CD8-positive, alpha-beta memory T cell (primary cell): ENCODE results near the gene UBAP1. TPM values are rescaled to one million over a fixed set of nuclear protein-coding genes. Genes with fewer than 3 reads are reported as not detected.
A peak's percentile ranks its signal among the peaks of the same experiment; 100 is the strongest.
"Not testable (repeated sequence)": the region's sequence is repeated elsewhere in the genome, so short reads cannot be mapped to it uniquely, and the experiment has no call there.

Experiments used
- CTCF ChIA-PET: fragments of 350-600 bp; sonication (Branson Sonifier 250); formaldehyde crosslinking; loops from one replicate; lab custom pipeline; 2021; ENCODE audit warnings: antibody characterized with exemption; lab: Charles Lee
- POLR2A ChIA-PET: fragments of 350-600 bp; sonication (Branson Sonifier 250); formaldehyde crosslinking; loops from one replicate; lab custom pipeline; 2021; ENCODE audit warnings: antibody characterized with exemption; lab: Charles Lee
- DNase-seq, 5 donors: peaks; one replicate each; pipeline versions ENCODE4 v3.0.0 to v3.0.0-alpha.2; 2020 to 2022; ENCODE audit warnings: mixed read lengths in 1 of 5
- H3K27ac ChIP-seq: one replicate; pipeline ENCODE4 v1.7.0; 2013; ENCODE audit warnings: low read depth, mild to moderate bottlenecking, low read length, moderate library complexity
- H3K27me3 ChIP-seq: 2 replicates; pipeline ENCODE4 v1.7.0; 2013; ENCODE audit warnings: low read length, mild to moderate bottlenecking; ENCODE audit not compliant: insufficient read depth, poor library complexity, severe bottlenecking
- H3K36me3 ChIP-seq: 2 replicates; pipeline ENCODE4 v1.7.0; 2013; ENCODE audit warnings: mild to moderate bottlenecking, low read length, moderate library complexity; ENCODE audit not compliant: insufficient read depth
- H3K4me1 ChIP-seq: 2 replicates; pipeline ENCODE4 v1.7.0; 2013; ENCODE audit warnings: mild to moderate bottlenecking, low read length, moderate library complexity; ENCODE audit not compliant: insufficient read depth
- H3K4me3 ChIP-seq: 2 replicates; pipeline ENCODE4 v1.7.0; 2013; ENCODE audit warnings: mild to moderate bottlenecking, low read length
- H3K9me3 ChIP-seq: 2 replicates; pipeline ENCODE4 v1.7.0; 2013; ENCODE audit warnings: mild to moderate bottlenecking, low read length
- H3K27ac Mint-ChIP-seq, 8 donors: one replicate each; pipeline ENCODE4 v1.8.0; 2020 to 2021; ENCODE audit warnings: mixed read lengths in 8 of 8, mild to moderate bottlenecking in 6 of 8, inconsistent platforms in 3 of 8, moderate library complexity in 3 of 8
- H3K27me3 Mint-ChIP-seq, 2 donors: one replicate each; pipeline ENCODE4 v1.8.0; 2020 to 2021; ENCODE audit warnings: mixed read lengths in 2 of 2, mild to moderate bottlenecking in 1 of 2, moderate library complexity in 1 of 2
- H3K36me3 Mint-ChIP-seq, 3 donors: one replicate each; pipeline ENCODE4 v1.8.0; 2020 to 2021; ENCODE audit warnings: mixed read lengths in 3 of 3, inconsistent platforms in 1 of 3, mild to moderate bottlenecking in 1 of 3
- H3K4me1 Mint-ChIP-seq, 3 donors: one replicate each; pipeline ENCODE4 v1.8.0; 2020 to 2021; ENCODE audit warnings: mixed read lengths in 3 of 3, inconsistent platforms in 1 of 3, mild to moderate bottlenecking in 1 of 3
- H3K4me3 Mint-ChIP-seq, 7 donors: one replicate each; pipeline ENCODE4 v1.8.0; 2020 to 2021; ENCODE audit warnings: mixed read lengths in 7 of 7, mild to moderate bottlenecking in 6 of 7, moderate library complexity in 4 of 7, inconsistent platforms in 2 of 7
- H3K9me3 Mint-ChIP-seq, 5 donors: one replicate each; pipeline ENCODE4 v1.8.0; 2020 to 2022; ENCODE audit warnings: mixed read lengths in 5 of 5, mild to moderate bottlenecking in 3 of 5, moderate library complexity in 2 of 5, inconsistent platforms in 1 of 5
- polyA plus RNA-seq: library from polyadenylated mRNA; unstranded; fragments of 300-500 nt; fragmentation: Illumina TruSeq; gene quantifications from one replicate; pipeline ENCODE4 v1.2.3, GENCODE V29; 2021
- total RNA-seq, 2 experiments: library from RNA; stranded (reverse); gene quantifications; one replicate each; pipeline ENCODE4 v1.2.3, GENCODE V29; 2021

UBAP1 gene
- total and polyA plus RNA-seq, 3 experiments from 2014 or later = 39.0 to 50.2 (median 39.7) TPM

DNA sequence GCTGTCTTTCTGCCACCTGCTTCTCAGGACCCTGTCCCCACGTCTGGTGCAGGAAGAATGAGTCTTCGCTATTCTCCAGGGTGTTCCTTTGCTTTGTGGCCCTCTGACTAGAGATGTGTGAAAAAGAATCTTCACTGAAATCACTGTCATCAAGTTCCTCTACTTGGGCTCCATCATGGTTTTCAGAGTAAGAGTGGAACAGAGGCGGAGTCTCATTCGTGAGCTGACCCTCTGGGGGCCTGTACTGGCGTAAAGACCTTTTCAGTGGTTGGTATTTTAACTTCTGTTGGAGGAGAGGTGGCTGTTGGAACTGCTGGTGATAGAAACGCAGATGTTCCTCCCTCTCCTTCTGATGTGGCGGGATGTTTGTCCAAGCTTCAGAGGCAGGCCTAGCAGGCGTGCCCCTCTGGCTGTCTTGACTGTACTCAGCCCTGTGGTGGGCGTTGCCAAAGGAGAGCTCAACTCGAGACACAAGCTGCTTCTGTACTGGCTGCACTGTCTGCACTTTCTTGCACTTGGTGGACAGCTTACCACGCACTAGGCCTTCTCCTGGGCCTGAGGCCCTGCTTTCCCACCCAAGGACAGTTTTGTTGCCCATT is 78.2 kb downstream of the UBAP1 start:
- Mint-ChIP-seq H3K27me3 (no peaks in the 10 kb centered on the region), H3K4me3 (no peak overlapping the region), H3K36me3 (peaks cover 0 to 9% (median 0%) of the 10 kb centered on the region in 3 donors), H3K9me3 (no peaks in the 10 kb centered on the region), H3K27ac (peak overlapping the region in 4 of 8 donors; percentile 14 to 70 (median 54)), H3K4me1 (peaks cover 6 to 10% (median 10%) of the 10 kb centered on the region in 3 donors)
- Histone ChIP-seq H3K27ac (no peak overlapping the region), H3K4me3 (no peak overlapping the region), H3K9me3 (no peaks in the 10 kb centered on the region), H3K27me3 (no peaks in the 10 kb centered on the region), H3K4me1 (peaks cover 8% of the 10 kb centered on the region), H3K36me3 (no peaks in the 10 kb centered on the region)
- ChIA-PET POLR2A (no interaction called here), CTCF (interaction anchor here (1.5 to 1.6 kb wide), 2 partner anchors 122 to 123 kb away, joined by 3 to 4 read pairs; no protein-coding TSS in a partner anchor)
- DNase-seq = peak in 2 of 5 donors; percentile 7 to 45

DNA sequence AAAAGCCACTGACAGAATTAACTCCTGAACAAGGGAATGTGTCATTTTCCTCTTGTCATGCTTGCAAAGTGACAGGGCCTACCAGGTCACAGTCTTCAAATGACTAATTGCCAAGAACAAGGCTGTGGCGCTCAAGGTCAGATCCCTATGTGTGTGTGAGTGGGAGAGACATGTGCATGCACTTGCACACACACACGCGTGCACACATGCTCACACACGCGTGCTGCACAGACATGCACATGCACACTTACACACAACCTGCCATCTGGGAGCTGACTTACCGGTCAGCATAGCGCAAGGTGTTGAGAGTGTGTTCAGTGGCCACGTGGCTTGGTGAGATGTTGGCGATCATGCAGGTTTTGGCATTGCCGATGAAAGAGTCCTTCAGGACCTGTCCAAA is 80.5 kb downstream of the UBAP1 start:
- Mint-ChIP-seq H3K27ac (no peak overlapping the region), H3K27me3 (no peaks in the 10 kb centered on the region), H3K9me3 (no peaks in the 10 kb centered on the region), H3K36me3 (no peaks in the 10 kb centered on the region), H3K4me1 (peaks cover 0 to 10% (median 6%) of the 10 kb centered on the region in 3 donors), H3K4me3 (no peak overlapping the region)
- no peaks in the 10 kb centered on the region for H3K36me3 ChIP-seq
- ChIA-PET CTCF (no interaction called here), POLR2A (no interaction called here)
- H3K9me3 ChIP-seq = no peaks in the 10 kb centered on the region
- DNase-seq = no peak
- no peaks in the 10 kb centered on the region for H3K27me3 ChIP-seq
- peaks cover 8% of the 10 kb centered on the region for H3K4me1 ChIP-seq
- no peak overlapping the region for H3K4me3 ChIP-seq
- H3K27ac ChIP-seq = no peak overlapping the region

DNA sequence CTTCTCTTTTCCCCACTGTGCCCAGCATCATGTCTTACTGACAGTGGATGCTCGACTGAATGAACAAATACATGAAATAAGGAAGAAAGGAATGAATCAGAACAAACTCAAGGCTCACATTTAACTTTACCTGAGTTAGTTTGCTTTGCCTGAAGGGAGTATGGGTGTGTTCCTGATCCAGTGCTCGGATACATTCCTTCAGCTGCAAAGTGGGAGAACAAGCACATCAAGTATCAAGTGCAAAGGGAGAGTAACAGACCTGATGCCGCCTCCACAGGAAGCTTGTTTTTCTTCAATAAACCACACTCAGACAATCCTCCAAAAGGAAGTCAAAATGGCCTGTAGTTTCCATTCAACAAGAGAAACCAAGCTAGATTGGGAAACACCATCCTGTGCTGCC is 84.1 kb downstream of the UBAP1 start:
- DNase-seq = no peak
- no peak overlapping the region for H3K4me3 Mint-ChIP-seq
- no peaks in the 10 kb centered on the region for H3K27me3 ChIP-seq
- ChIA-PET POLR2A (no interaction called here), CTCF (interaction anchor here (1.0 kb wide), 1 partner anchor 10 kb away, joined by 4 read pairs; no protein-coding TSS in a partner anchor)
- H3K36me3 ChIP-seq = no peaks in the 10 kb centered on the region
- no peaks in the 10 kb centered on the region for H3K9me3 Mint-ChIP-seq
- H3K4me1 Mint-ChIP-seq = no peaks in the 10 kb centered on the region
- no peaks in the 10 kb centered on the region for H3K36me3 Mint-ChIP-seq
- H3K9me3 ChIP-seq = no peaks in the 10 kb centered on the region
- H3K27ac Mint-ChIP-seq = no peak overlapping the region
- no peaks in the 10 kb centered on the region for H3K4me1 ChIP-seq
- H3K4me3 ChIP-seq = no peak overlapping the region
- no peaks in the 10 kb centered on the region for H3K27me3 Mint-ChIP-seq
- no peak overlapping the region for H3K27ac ChIP-seq

DNA sequence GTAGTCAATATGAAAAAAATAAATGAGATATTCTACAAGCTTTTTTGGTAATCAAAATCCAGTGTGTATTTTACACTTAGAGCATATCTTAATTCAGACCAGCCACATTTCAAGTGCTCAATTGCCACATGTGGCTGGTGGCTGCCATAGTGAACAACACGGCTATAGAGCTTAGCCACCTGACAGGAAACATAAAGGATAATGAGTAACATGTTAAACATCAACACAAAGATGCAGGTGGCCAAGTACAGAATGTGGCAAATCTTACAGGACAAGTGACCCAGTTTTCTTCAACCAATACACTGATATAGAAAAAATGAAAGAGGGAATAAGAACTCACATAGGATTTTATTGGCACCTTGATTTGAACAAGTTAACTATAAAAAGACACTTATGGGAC is 88.8 kb downstream of the UBAP1 start:
- Histone ChIP-seq H3K9me3 (no peaks in the 10 kb centered on the region), H3K27ac (no peak overlapping the region), H3K4me1 (no peaks in the 10 kb centered on the region), H3K36me3 (no peaks in the 10 kb centered on the region), H3K27me3 (no peaks in the 10 kb centered on the region), H3K4me3 (no peak overlapping the region)
- no peak for DNase-seq
- Mint-ChIP-seq H3K4me1 (no peaks in the 10 kb centered on the region), H3K4me3 (no peak overlapping the region), H3K27me3 (no peaks in the 10 kb centered on the region), H3K9me3 (no peaks in the 10 kb centered on the region), H3K36me3 (no peaks in the 10 kb centered on the region), H3K27ac (no peak overlapping the region)
- ChIA-PET CTCF (no interaction called here), POLR2A (no interaction called here)

DNA sequence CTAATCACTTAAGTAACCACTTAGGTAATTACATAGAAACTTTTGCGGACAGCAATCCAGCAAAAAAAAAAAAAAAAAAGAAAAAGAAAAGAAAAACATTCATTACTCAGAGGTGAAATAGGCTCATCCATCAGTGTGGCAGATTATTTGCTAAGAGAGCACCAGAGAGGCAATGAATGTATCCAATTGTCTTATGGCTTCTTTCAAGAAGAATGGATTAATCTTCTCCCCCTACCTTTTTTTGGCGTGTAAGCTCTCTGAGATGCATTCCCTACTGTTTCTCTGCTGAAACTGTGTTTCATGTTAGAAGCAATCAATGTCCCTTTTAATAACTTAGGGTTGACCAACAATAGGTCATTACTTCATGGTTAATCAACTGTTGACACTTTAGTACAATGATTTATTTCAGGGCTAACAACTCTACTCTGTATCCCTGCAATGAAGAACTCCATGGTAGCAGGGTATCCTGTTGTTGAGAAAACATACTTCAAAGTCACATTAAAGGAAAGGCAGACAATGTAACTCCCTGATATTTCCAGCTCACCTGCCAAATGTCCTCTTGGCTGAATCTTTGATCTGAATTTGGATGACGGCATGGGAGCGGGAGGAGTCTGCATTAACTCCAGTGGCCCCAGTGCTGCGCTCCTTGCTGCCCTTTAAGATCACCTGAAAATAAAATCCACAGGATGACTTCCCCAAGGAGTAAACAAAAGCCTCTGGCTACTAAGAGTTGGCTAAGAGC is 92.6 kb downstream of the UBAP1 start:
- H3K27ac ChIP-seq = no peak overlapping the region
- H3K27me3 ChIP-seq = no peaks in the 10 kb centered on the region
- H3K4me1 ChIP-seq = no peaks in the 10 kb centered on the region
- Mint-ChIP-seq H3K4me1 (no peaks in the 10 kb centered on the region), H3K4me3 (no peak overlapping the region), H3K27me3 (no peaks in the 10 kb centered on the region), H3K36me3 (no peaks in the 10 kb centered on the region), H3K9me3 (no peaks in the 10 kb centered on the region), H3K27ac (no peak overlapping the region)
- ChIA-PET POLR2A (no interaction called here), CTCF (interaction anchor here (1.4 kb wide), 1 partner anchor 16 kb away, joined by 5 read pairs; no protein-coding TSS in a partner anchor)
- no peak for DNase-seq
- no peak overlapping the region for H3K4me3 ChIP-seq
- H3K9me3 ChIP-seq = no peaks in the 10 kb centered on the region
- no peaks in the 10 kb centered on the region for H3K36me3 ChIP-seq

DNA sequence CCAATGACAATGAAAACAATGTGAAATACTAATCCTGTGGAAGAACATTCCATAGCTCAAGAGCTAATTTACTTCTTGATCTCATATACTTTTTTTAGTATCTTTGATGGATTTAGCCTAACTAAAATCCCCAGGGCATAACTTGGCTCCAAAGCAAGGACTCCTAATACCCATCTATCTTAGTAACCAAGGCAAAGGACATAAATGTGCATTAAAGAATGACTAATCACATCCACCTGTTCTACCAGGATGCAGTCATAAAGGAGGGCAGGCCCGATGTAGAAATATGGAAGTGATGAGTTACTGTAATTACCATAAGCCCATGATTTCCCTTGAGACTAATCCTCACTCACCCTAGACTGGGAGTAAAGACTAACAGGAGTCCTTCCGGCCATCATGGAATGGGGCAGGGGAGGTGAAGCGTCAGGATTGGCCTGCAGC is 93.3 kb downstream of the UBAP1 start:
- Histone ChIP-seq H3K27ac (no peak overlapping the region), H3K36me3 (no peaks in the 10 kb centered on the region), H3K4me3 (no peak overlapping the region), H3K4me1 (no peaks in the 10 kb centered on the region), H3K9me3 (no peaks in the 10 kb centered on the region), H3K27me3 (no peaks in the 10 kb centered on the region)
- Mint-ChIP-seq H3K9me3 (no peaks in the 10 kb centered on the region), H3K4me3 (no peak overlapping the region), H3K36me3 (no peaks in the 10 kb centered on the region), H3K27ac (peak overlapping the region in 2 of 8 donors; percentile 40 to 49), H3K27me3 (no peaks in the 10 kb centered on the region), H3K4me1 (peaks cover 0 to under 1% (median 0%) of the 10 kb centered on the region in 3 donors)
- ChIA-PET POLR2A (no interaction called here), CTCF (no interaction called here)
- DNase-seq = no peak

DNA sequence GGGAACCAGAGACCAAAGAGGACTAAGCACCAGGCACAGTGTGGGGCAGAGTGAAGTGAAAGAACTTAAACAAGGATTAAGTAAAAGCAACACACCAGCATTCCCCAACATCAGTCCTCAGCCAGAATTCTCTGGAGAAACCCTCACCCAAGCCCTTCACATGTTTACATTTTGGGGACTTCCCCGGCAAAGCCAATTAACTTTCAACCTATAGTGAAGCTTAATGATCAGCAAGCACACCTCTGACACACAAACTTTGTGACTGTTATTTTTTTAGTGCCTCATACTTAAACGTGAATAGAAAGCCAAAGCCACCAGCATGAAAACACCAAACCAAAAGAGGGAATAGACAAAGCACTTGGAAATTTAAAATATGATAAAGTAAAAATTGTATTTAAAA is 94.7 kb downstream of the UBAP1 start:
- CTCF ChIA-PET, H3K4me3 Mint-ChIP-seq, H3K27ac ChIP-seq, H3K36me3 Mint-ChIP-seq, H3K4me3 ChIP-seq, H3K36me3 ChIP-seq, H3K27me3 Mint-ChIP-seq, H3K9me3 ChIP-seq, POLR2A ChIA-PET, H3K27ac Mint-ChIP-seq, DNase-seq, H3K4me1 Mint-ChIP-seq, H3K4me1 ChIP-seq, H3K9me3 Mint-ChIP-seq, H3K27me3 ChIP-seq: not testable (repeated sequence)

DNA sequence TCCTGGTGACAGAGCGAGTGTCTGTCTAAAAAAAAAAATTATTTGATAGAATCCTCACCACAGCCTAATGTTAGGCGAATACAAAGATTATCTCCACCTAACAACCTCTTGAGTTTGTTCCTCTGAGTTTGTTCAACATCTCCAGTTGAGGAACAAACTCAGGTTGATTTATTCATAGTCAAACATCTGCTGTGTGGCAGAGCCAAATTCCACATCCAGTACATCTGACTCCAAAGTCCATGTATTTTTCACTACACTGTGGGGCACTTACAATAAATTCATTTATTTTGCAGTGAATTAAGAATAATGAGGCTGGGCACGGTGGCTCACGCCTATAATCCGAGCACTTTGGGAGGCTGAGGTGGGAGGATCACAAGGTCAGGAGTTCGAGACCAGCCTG is 97.0 kb downstream of the UBAP1 start:
- Histone ChIP-seq H3K9me3 (no peaks in the 10 kb centered on the region), H3K4me3 (no peak overlapping the region), H3K27ac (no peak overlapping the region), H3K27me3 (no peaks in the 10 kb centered on the region), H3K4me1 (no peaks in the 10 kb centered on the region), H3K36me3 (no peaks in the 10 kb centered on the region)
- Mint-ChIP-seq H3K36me3 (no peaks in the 10 kb centered on the region), H3K4me3 (no peak overlapping the region), H3K9me3 (no peaks in the 10 kb centered on the region), H3K4me1 (peaks cover 0 to 4% (median 2%) of the 10 kb centered on the region in 3 donors), H3K27me3 (no peaks in the 10 kb centered on the region), H3K27ac (no peak overlapping the region)
- DNase-seq = no peak
- ChIA-PET POLR2A (no interaction called here), CTCF (interaction anchor here (1.6 kb wide), 1 partner anchor 23 kb away, joined by 4 read pairs; no protein-coding TSS in a partner anchor)
